HUES64 (cell line): ENCODE measurements around the gene PHF19.
A peak's percentile ranks its signal among the peaks of the same experiment; 100 is the strongest.

Experiments
- H3K27ac ChIP-seq: 2 replicates; pipeline ENCODE4 v1.7.0; 2013; ENCODE audit warnings: low read depth, low read length, inconsistent platforms
- H3K27me3 ChIP-seq: 2 replicates; pipeline ENCODE4 v1.6.1; 2013; ENCODE audit warnings: mild to moderate bottlenecking, low read length; ENCODE audit not compliant: insufficient read depth
- H3K36me3 ChIP-seq: 2 replicates; pipeline ENCODE4 v1.6.1; 2013; ENCODE audit warnings: mild to moderate bottlenecking, low read length; ENCODE audit not compliant: insufficient read depth
- H3K4me1 ChIP-seq: 2 replicates; pipeline ENCODE4 v1.6.1; 2013; ENCODE audit warnings: mild to moderate bottlenecking, low read length, moderate library complexity; ENCODE audit not compliant: insufficient read depth
- H3K4me3 ChIP-seq: 2 replicates; pipeline ENCODE4 v1.5.1; 2013; ENCODE audit warnings: mild to moderate bottlenecking, low read length, moderate library complexity
- H3K9ac ChIP-seq: 2 replicates; pipeline ENCODE4 v1.6.1; 2013; ENCODE audit warnings: mild to moderate bottlenecking, low read depth, low read length
- H3K9me3 ChIP-seq: 2 replicates; pipeline ENCODE4 v1.6.1; 2013; ENCODE audit warnings: low read depth, low read length; ENCODE audit not compliant: insufficient read depth
- WGBS: fragments of 150-250, 120-280 bp; methylation state at CpG from one replicate; pipeline ENCODE4 v1.1.7; 2013; ENCODE audit warnings: missing lambda C conversion rate; 5-methylcytosine and 5-hydroxymethylcytosine counted together

Gene PHF19

DNA sequence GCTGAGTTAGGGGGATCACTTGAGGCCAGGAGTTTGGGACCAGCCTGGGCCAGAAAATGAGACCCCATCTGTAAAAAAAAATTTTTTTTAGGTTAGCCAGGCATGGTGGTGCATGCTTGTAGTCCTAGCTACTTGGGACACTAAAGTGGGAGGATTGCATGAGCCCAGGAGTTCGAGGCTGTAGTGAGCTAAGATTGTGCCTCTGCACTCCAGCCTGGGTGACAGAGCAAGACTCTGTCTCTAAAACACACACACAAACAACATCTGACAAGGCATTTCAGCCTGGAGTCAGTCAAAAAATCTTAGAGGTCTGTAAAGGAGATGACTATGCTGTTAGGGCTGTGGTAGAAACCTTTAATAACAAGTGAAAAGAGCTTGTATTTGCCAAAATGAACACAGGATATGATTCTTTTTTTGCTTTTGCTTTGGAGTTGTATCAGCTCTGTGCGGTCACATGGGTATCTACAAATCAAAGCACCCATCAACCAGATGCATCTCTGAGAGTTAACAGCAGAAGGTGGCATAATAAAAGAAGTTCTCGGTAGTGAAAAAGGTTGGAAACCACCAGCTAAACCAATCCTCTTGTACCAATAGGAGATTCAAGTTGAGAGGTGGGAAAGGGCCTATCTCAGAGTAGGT is 30.6 kb downstream of the PHF19 start:
- WGBS: 80% methylated on average over 1 of the region's 3 CpGs
- Histone ChIP-seq H3K27me3 (no peaks in the 10 kb centered on the region), H3K4me1 (peaks cover 18% of the 10 kb centered on the region), H3K9me3 (no peaks in the 10 kb centered on the region), H3K27ac (no peak overlapping the region), H3K9ac (0 out of 2 replicates have a peak overlapping the region, but pooled peaks have one; percentile 52), H3K36me3 (peaks cover 8% of the 10 kb centered on the region; the same call in 1 of the 2 replicates), H3K4me3 (no peak overlapping the region)

DNA sequence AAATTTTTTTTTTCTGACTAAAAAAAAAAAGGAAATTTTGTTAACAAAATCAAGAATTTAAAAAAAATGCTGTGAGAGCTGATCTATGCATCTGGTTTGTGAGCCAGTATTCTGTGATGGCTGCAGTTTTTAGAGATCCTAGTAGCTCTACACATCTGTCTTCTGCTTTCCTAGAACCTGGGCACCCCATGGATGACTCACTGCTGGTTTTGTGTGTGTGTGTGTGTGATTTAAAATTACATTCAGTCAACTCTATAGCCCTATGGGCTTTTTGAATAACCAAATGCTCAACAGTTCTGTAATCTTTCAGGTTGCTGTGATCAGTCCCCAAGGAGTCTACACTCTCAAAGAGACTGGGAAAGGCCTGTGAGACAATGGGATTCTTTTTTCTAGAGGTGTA is 31.7 kb downstream of the PHF19 start:
- Histone ChIP-seq H3K9ac (no peak overlapping the region), H3K4me1 (peaks cover 16% of the 10 kb centered on the region), H3K4me3 (no peak overlapping the region), H3K9me3 (no peaks in the 10 kb centered on the region), H3K27ac (no peak overlapping the region), H3K27me3 (no peaks in the 10 kb centered on the region), H3K36me3 (peaks cover 11% of the 10 kb centered on the region; the same call in 1 of the 2 replicates)

DNA sequence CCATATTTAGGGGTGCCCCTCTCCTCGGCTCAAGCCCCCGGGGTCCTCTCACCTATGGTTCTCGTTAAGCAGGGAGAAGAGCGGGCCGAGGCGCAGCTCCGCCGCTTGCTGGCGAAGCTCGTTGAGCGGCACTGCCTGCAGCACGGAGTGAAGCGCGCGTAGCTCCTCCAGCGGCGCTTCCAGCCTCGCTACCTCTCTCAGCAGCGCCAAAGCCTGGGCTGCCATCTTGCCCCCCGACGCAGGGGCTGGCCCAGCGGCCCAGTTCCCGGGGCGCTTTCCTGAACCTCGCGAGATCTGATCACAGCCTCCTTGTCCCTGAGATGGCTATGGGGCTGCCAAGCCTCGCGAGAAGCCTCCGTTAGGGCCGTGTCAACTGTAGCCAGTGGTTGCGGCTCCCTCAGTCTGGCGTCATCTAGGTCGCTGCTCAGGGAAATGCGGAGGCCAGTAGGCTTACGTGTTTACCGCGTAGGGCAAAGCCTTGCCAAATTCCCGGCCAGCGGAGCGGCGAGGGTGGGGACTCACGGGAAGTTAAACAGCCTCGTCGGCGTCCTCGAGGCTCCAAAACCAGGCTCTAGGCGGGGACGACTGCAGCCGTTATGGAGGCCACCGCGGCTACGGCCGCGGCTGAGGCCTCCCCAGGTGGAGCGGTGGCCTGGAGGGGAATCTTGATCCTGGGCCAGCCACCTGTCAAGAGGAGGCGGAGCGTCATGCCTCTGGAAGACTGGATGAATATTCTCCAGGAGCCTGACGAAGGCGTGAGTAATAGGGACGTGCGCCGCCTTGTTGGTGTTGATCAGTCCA is 34.1 kb downstream of the PHF19 start, which contains the start of gene PSMD5:
TSS of gene PSMD5 (minus strand) at position 238 of the 801 bp plus-strand sequence. CDS start at position 225, 13 bp downstream.
- Histone ChIP-seq H3K36me3 (peaks cover 16% of the 10 kb centered on the region), H3K9ac (peak within 1 kb of the TSS; percentile 98), H3K27me3 (no peaks in the 10 kb centered on the region), H3K9me3 (no peaks in the 10 kb centered on the region), H3K4me1 (peaks cover 16% of the 10 kb centered on the region), H3K4me3 (peak within 1 kb of the TSS; percentile 85), H3K27ac (peak within 1 kb of the TSS; percentile 96)
- WGBS: 1% methylated on average over 62 of the region's 62 CpGs

DNA sequence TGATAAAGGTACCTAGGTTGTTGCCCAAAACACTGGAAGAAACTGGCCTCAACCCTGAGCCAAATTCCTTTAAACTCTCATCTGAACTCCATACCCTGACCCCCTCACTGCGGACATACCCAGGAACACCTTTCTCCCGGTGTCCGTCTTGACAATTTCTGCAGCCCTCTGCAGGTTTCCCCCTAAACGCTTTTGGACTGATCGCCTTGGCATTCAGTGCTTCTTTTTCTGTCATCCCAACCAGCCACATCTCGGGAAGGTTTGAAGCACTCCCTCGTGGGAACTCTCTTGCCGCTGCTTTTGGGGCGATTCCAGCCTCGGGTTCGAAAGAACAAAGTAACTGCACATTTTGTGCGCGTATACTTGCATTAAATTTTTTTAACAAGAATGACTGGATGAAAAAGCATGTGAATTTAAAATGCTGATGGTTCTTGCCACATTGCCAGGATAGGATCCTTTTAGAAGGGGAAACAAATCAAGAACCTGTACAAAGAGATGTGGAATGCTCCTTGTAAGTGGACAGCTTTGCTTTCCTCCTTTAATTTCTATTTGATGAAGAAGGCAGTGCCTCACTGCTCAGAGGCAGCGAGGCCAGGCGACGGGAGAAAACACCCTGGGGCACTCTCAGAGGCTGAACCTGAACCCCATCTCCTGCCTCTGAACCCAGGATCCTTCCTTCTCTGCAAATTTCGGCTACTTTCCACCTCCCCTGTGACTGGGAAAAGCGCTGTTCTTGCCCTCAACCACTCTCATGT is 34.9 kb downstream of the PHF19 start:
- peaks cover 15% of the 10 kb centered on the region for H3K4me1 ChIP-seq
- H3K9me3 ChIP-seq: no peaks in the 10 kb centered on the region
- H3K27ac ChIP-seq: peak overlapping the region; percentile 90
- 20% methylated on average over 18 of the region's 18 CpGs for WGBS
- H3K36me3 ChIP-seq: peaks cover 16% of the 10 kb centered on the region
- peak overlapping the region; percentile 98 for H3K9ac ChIP-seq
- no peaks in the 10 kb centered on the region for H3K27me3 ChIP-seq
- peak overlapping the region; percentile 85 for H3K4me3 ChIP-seq

DNA sequence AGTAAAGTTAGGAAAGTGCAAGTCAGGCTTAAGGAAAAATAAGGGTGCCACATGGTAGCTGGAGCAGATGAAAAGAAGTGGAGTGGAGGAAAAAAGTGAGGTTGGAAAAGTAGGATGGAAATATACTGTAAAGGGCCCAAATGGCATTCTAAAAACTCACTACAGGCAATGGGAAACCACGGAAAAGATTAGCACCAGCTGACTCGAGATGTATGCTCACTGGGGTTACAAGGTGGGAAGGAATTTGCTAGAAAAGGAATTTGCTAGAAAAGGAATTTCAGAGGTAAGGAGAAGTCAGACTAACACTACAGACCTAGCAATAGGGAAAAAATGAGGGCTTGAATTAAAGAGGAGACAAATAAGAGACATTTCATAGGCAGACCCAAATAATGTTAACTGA is 37.8 kb downstream of the PHF19 start:
- Histone ChIP-seq H3K9me3 (no peaks in the 10 kb centered on the region), H3K4me3 (no peak overlapping the region), H3K9ac (no peak overlapping the region), H3K27ac (no peak overlapping the region), H3K36me3 (peaks cover 27% of the 10 kb centered on the region), H3K4me1 (peaks cover 7% of the 10 kb centered on the region; the same call in 1 of the 2 replicates), H3K27me3 (no peaks in the 10 kb centered on the region)
- 75% methylated on average over 2 of the region's 2 CpGs for WGBS

DNA sequence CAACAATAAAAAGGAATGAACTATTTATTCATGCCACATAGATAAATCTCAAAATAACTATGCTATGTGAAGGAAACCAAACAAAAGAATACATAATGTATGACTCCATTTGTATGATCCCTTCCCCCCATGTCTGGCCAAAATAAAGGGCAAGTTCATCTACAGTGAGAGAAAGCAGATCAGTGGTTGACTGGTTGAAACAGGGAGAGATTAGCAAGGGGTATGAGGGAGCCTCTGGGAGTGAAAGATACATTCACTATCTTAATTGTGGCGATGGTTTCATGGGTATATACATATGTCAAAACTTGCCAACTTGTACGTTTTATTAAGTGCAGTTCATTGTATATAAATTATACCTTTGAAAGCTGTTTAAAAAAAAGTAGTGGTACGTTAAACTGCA is 39.1 kb downstream of the PHF19 start:
- peaks cover 7% of the 10 kb centered on the region; the same call in 1 of the 2 replicates for H3K4me1 ChIP-seq
- H3K27me3 ChIP-seq: no peaks in the 10 kb centered on the region
- 95% methylated on average over 3 of the region's 3 CpGs for WGBS

DNA sequence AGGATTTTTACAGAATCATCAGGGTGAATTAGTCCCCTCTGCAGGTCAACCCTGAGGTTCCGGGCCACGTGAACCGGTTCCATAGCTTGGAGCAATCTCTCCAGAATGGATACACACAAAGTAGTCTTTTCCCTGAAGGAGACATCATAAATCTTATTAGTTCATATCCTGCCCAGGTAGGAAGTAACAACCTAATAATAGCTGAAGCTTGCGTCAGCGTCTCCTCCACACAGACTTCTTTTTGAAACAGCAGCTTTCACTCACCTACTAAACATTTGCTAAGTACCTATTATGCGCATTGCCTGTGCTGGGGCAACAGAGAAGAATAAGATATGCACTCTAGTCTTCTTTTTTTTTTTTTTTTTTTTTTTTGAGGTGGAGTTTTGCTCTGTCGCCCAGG is 43.7 kb downstream of the PHF19 start:
- Histone ChIP-seq H3K4me1 (no peaks in the 10 kb centered on the region), H3K9ac (peak overlapping the region; percentile 21; the same call in 1 of the 2 replicates), H3K36me3 (peaks cover 67% of the 10 kb centered on the region), H3K9me3 (no peaks in the 10 kb centered on the region), H3K4me3 (no peak overlapping the region), H3K27me3 (no peaks in the 10 kb centered on the region), H3K27ac (no peak overlapping the region)
- 95% methylated on average over 6 of the region's 7 CpGs for WGBS

More for the DNA sequence above, 39.1 kb downstream of the PHF19 start:
- no peaks in the 10 kb centered on the region for H3K9me3 ChIP-seq
- no peak overlapping the region for H3K9ac ChIP-seq
- no peak overlapping the region for H3K4me3 ChIP-seq
- H3K27ac ChIP-seq: no peak overlapping the region
- H3K36me3 ChIP-seq: peaks cover 32% of the 10 kb centered on the region

DNA sequence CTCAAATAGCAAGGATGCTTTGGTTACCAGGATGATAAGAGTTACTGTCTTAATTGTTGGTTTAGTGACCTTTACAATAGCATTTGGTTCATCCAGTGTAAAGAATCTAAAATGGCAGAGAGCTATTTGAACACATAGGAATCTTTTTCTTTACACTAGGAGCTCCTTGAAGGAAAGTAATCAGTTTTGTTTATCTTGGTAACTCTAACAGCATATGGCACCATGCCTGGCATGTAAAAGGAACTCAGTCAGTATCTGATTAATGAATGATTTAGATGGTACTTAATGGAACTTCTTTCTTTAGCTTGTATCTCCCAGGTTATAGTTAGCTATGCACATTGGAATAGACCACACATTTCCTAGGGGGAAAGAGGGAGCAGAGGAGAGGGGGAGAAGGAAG is 44.2 kb downstream of the PHF19 start:
- peak overlapping the region; percentile 21; the same call in 1 of the 2 replicates for H3K9ac ChIP-seq
- no peaks in the 10 kb centered on the region for H3K9me3 ChIP-seq
- no peaks in the 10 kb centered on the region for H3K4me1 ChIP-seq
- no peak overlapping the region for H3K27ac ChIP-seq
- peaks cover 67% of the 10 kb centered on the region for H3K36me3 ChIP-seq
- no peaks in the 10 kb centered on the region for H3K27me3 ChIP-seq
- H3K4me3 ChIP-seq: no peak overlapping the region

DNA sequence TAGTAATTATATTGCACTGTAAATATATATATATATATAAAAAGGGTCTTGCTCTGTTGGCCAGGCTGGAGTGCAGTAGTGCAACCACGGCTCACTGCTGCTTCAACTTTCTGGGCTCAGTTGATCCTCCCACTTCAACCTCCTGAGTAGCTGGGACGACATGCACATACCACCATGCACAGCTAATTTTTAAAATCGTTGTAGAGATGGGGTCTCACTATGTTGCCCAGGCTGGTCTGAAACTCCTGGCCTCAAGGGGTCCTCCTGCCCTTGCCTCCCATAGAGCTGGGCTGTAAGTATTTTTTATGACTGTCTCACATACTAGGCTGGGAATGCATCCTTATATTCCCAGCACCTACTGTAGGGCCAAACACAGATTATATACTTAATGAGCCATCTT is 46.1 kb downstream of the PHF19 start:
- Histone ChIP-seq H3K4me1 (no peaks in the 10 kb centered on the region), H3K27me3 (no peaks in the 10 kb centered on the region), H3K9ac (no peak overlapping the region), H3K9me3 (no peaks in the 10 kb centered on the region), H3K4me3 (no peak overlapping the region), H3K27ac (no peak overlapping the region), H3K36me3 (peaks cover 85% of the 10 kb centered on the region)
- 99% methylated on average over 3 of the region's 3 CpGs for WGBS

DNA sequence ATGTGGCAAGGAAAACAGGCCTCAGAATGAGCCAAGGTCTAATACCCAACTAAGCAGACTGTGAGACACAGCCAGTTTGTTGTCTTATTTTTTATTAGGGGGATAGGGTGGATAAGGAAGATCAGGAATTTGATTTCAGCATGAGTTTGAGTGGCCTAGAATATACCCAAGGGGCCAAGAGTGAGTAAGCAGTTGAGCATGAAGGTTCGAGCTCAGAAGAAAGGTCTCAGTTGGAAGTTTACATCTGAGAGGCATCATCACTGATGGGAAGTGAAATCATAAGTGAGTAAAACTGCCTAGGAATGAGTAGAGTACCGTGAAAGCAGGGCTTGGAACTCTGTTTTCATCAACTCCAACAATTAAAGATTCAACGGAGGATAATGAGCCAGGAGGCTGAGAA is 46.8 kb downstream of the PHF19 start:
- Histone ChIP-seq H3K27me3 (no peaks in the 10 kb centered on the region), H3K27ac (no peak overlapping the region), H3K9ac (no peak overlapping the region), H3K4me1 (no peaks in the 10 kb centered on the region), H3K4me3 (no peak overlapping the region), H3K36me3 (peaks cover 86% of the 10 kb centered on the region), H3K9me3 (no peaks in the 10 kb centered on the region)
- WGBS: 95% methylated on average over 3 of the region's 3 CpGs

DNA sequence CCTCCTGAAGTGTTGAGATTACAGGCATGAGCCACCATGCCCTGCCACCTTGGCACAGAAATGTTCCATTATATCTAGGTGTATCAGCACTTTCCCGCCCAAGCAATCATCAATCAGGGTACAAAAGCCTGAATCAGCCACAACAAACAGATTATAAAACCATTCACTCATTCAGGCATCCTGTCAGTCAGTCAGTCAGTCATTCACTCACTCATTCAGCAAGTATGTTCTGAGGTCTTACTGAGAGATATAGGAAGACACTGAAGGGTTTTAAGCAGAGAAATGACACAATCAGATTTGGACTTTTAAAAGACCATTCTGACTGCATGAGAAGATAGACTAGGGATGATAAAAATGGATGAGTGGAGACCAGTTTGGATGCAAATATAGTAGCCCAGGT is 47.3 kb downstream of the PHF19 start:
- H3K4me1 ChIP-seq: no peaks in the 10 kb centered on the region
- 94% methylated on average over 1 of the region's 1 CpG for WGBS
- no peak overlapping the region for H3K4me3 ChIP-seq
- H3K36me3 ChIP-seq: peaks cover 86% of the 10 kb centered on the region
- H3K9ac ChIP-seq: no peak overlapping the region
- no peaks in the 10 kb centered on the region for H3K9me3 ChIP-seq
- H3K27me3 ChIP-seq: no peaks in the 10 kb centered on the region
- H3K27ac ChIP-seq: no peak overlapping the region
